ENCODE data around the gene SPATA31D1. TPM values are rescaled to one million over a fixed set of nuclear protein-coding genes. Genes with fewer than 3 reads are reported as not detected.

The SPATA31D1 gene
- total RNA-seq, 1 donor from 2014 or later: not detected

Other genes starting within 250 kb of the SPATA31D1 start
- not detected for gene SPATA31D4, start 60.3 kb upstream of the SPATA31D1 start, total RNA-seq (ENCODE audit: unreplicated experiment)
- not detected for gene SPATA31D3, start 45.3 kb upstream of the SPATA31D1 start, total RNA-seq (ENCODE audit: unreplicated experiment)